Measurements from ENCODE around the gene SCAMP3.
A peak's percentile ranks its signal among the peaks of the same experiment; 100 is the strongest.
"Not testable (repeated sequence)": the region's sequence is repeated elsewhere in the genome, so short reads cannot be mapped to it uniquely, and the experiment has no call there.

Gene SCAMP3

GRCh38 chr1:155241069-155241679 lies 21.0 kb downstream of the SCAMP3 start:
- DNase-seq (ENCODE audit: low spot score): peak; percentile 77
- H3K36me3 Mint-ChIP-seq (ENCODE audit: low read depth): peaks cover 28% of the 10 kb centered on the region
- H3K27ac Mint-ChIP-seq: peak overlapping the region; percentile 82
- H3K4me3 Mint-ChIP-seq: peak overlapping the region; percentile 90
- peaks cover 3% of the 10 kb centered on the region for H3K27me3 Mint-ChIP-seq (ENCODE audit: low read depth)
- no peaks in the 10 kb centered on the region for H3K9me3 Mint-ChIP-seq
- peaks cover 36% of the 10 kb centered on the region for H3K4me1 Mint-ChIP-seq (ENCODE audit: low read depth)

GRCh38 chr1:155236451-155236850 lies 25.7 kb downstream of the SCAMP3 start:
- H3K36me3 Mint-ChIP-seq (ENCODE audit: low read depth): peaks cover 32% of the 10 kb centered on the region
- no peak overlapping the region for H3K4me3 Mint-ChIP-seq
- no peak overlapping the region for H3K27ac Mint-ChIP-seq
- DNase-seq (ENCODE audit: low spot score): no peak
- H3K27me3 Mint-ChIP-seq (ENCODE audit: low read depth): no peaks in the 10 kb centered on the region
- no peaks in the 10 kb centered on the region for H3K9me3 Mint-ChIP-seq
- peaks cover 13% of the 10 kb centered on the region for H3K4me1 Mint-ChIP-seq (ENCODE audit: low read depth)

- not testable (repeated sequence) for H3K4me3 Mint-ChIP-seq; H3K27me3 Mint-ChIP-seq (ENCODE audit: low read depth); H3K9me3 Mint-ChIP-seq; H3K27ac Mint-ChIP-seq; DNase-seq (ENCODE audit: low spot score); H3K4me1 Mint-ChIP-seq (ENCODE audit: low read depth)
- peaks cover 29% of the 10 kb centered on the region for H3K36me3 Mint-ChIP-seq (ENCODE audit: low read depth)
These were observed 26.8 kb downstream of the SCAMP3 start for GRCh38 chr1:155235375-155235774.

GRCh38 chr1:155233502-155233901 lies 28.7 kb downstream of the SCAMP3 start:
- not testable (repeated sequence) for H3K9me3 Mint-ChIP-seq; H3K27ac Mint-ChIP-seq; DNase-seq (ENCODE audit: low spot score); H3K4me1 Mint-ChIP-seq (ENCODE audit: low read depth); H3K27me3 Mint-ChIP-seq (ENCODE audit: low read depth); H3K4me3 Mint-ChIP-seq
- peaks cover 23% of the 10 kb centered on the region for H3K36me3 Mint-ChIP-seq (ENCODE audit: low read depth)

- H3K4me3 Mint-ChIP-seq; H3K9me3 Mint-ChIP-seq; DNase-seq (ENCODE audit: low spot score); H3K27me3 Mint-ChIP-seq (ENCODE audit: low read depth); H3K27ac Mint-ChIP-seq: not testable (repeated sequence)
- peaks cover 14% of the 10 kb centered on the region for H3K4me1 Mint-ChIP-seq (ENCODE audit: low read depth)
- H3K36me3 Mint-ChIP-seq (ENCODE audit: low read depth): peaks cover 17% of the 10 kb centered on the region
These were observed 29.9 kb downstream of the SCAMP3 start for GRCh38 chr1:155232001-155232978.

GRCh38 chr1:155231302-155231701 lies 30.9 kb downstream of the SCAMP3 start:
- H3K9me3 Mint-ChIP-seq; H3K27me3 Mint-ChIP-seq (ENCODE audit: low read depth); H3K4me3 Mint-ChIP-seq; DNase-seq (ENCODE audit: low spot score); H3K27ac Mint-ChIP-seq: not testable (repeated sequence)
- Mint-ChIP-seq H3K36me3 (ENCODE audit: low read depth) (peaks cover 12% of the 10 kb centered on the region), H3K4me1 (ENCODE audit: low read depth) (peaks cover 17% of the 10 kb centered on the region)

- Mint-ChIP-seq H3K36me3 (ENCODE audit: low read depth) (peaks cover 11% of the 10 kb centered on the region), H3K4me3 (peak overlapping the region; percentile 97), H3K27me3 (ENCODE audit: low read depth) (no peaks in the 10 kb centered on the region), H3K4me1 (ENCODE audit: low read depth) (peaks cover 19% of the 10 kb centered on the region), H3K9me3 (no peaks in the 10 kb centered on the region), H3K27ac (peak overlapping the region; percentile 94)
- no peak for DNase-seq (ENCODE audit: low spot score)
These were observed 34.1 kb downstream of the SCAMP3 start for GRCh38 chr1:155228096-155228427.

GRCh38 chr1:155227261-155228095 lies 34.7 kb downstream of the SCAMP3 start:
- H3K4me1 Mint-ChIP-seq (ENCODE audit: low read depth): peaks cover 19% of the 10 kb centered on the region
- H3K27me3 Mint-ChIP-seq (ENCODE audit: low read depth): no peaks in the 10 kb centered on the region
- no peaks in the 10 kb centered on the region for H3K9me3 Mint-ChIP-seq
- peak overlapping the region; percentile 94 for H3K27ac Mint-ChIP-seq
- H3K4me3 Mint-ChIP-seq: peak overlapping the region; percentile 97
- peaks cover 11% of the 10 kb centered on the region for H3K36me3 Mint-ChIP-seq (ENCODE audit: low read depth)
- peak; percentile 99 for DNase-seq (ENCODE audit: low spot score)

- Mint-ChIP-seq H3K27me3 (ENCODE audit: low read depth) (no peaks in the 10 kb centered on the region), H3K9me3 (no peaks in the 10 kb centered on the region), H3K4me1 (ENCODE audit: low read depth) (peaks cover 21% of the 10 kb centered on the region), H3K4me3 (peak overlapping the region; percentile 97), H3K36me3 (ENCODE audit: low read depth) (peaks cover 11% of the 10 kb centered on the region), H3K27ac (peak overlapping the region; percentile 94)
- no peak for DNase-seq (ENCODE audit: low spot score)
These were observed 35.3 kb downstream of the SCAMP3 start for GRCh38 chr1:155226910-155227260.

GRCh38 chr1:155226188-155226909 lies 35.8 kb downstream of the SCAMP3 start:
- DNase-seq (ENCODE audit: low spot score): peak; percentile 78
- Mint-ChIP-seq H3K27me3 (ENCODE audit: low read depth) (no peaks in the 10 kb centered on the region), H3K4me1 (ENCODE audit: low read depth) (peaks cover 21% of the 10 kb centered on the region)

GRCh38 chr1:155225404-155225759 lies 36.8 kb downstream of the SCAMP3 start:
- not testable (repeated sequence) for H3K9me3 Mint-ChIP-seq; DNase-seq (ENCODE audit: low spot score); H3K27me3 Mint-ChIP-seq (ENCODE audit: low read depth)
- peaks cover 11% of the 10 kb centered on the region for H3K36me3 Mint-ChIP-seq (ENCODE audit: low read depth)
- peaks cover 19% of the 10 kb centered on the region for H3K4me1 Mint-ChIP-seq (ENCODE audit: low read depth)
- peak overlapping the region; percentile 97 for H3K4me3 Mint-ChIP-seq
- H3K27ac Mint-ChIP-seq: peak overlapping the region; percentile 41

More at GRCh38 chr1:155226188-155226909, 35.8 kb downstream of the SCAMP3 start:
- Mint-ChIP-seq H3K4me3 (peak overlapping the region; percentile 97), H3K9me3 (no peaks in the 10 kb centered on the region), H3K36me3 (ENCODE audit: low read depth) (peaks cover 11% of the 10 kb centered on the region), H3K27ac (peak overlapping the region; percentile 94)

- Mint-ChIP-seq H3K9me3 (no peaks in the 10 kb centered on the region), H3K36me3 (ENCODE audit: low read depth) (peaks cover 14% of the 10 kb centered on the region), H3K27ac (peak overlapping the region; percentile 31), H3K4me3 (no peak overlapping the region), H3K4me1 (ENCODE audit: low read depth) (peaks cover 32% of the 10 kb centered on the region), H3K27me3 (ENCODE audit: low read depth) (no peaks in the 10 kb centered on the region)
- DNase-seq (ENCODE audit: low spot score): no peak
These were observed 39.1 kb downstream of the SCAMP3 start for GRCh38 chr1:155223047-155223446.

- H3K27me3 Mint-ChIP-seq (ENCODE audit: low read depth); H3K4me3 Mint-ChIP-seq; DNase-seq (ENCODE audit: low spot score); H3K9me3 Mint-ChIP-seq: not testable (repeated sequence)
- peak overlapping the region; percentile 81 for H3K27ac Mint-ChIP-seq
- H3K36me3 Mint-ChIP-seq (ENCODE audit: low read depth): peaks cover 10% of the 10 kb centered on the region
- H3K4me1 Mint-ChIP-seq (ENCODE audit: low read depth): peaks cover 19% of the 10 kb centered on the region
These were observed 41.8 kb downstream of the SCAMP3 start for GRCh38 chr1:155220211-155220965.
